ENCODE measurements around the gene CAMK1G.
A peak's percentile ranks its signal among the peaks of the same experiment; 100 is the strongest.

Gene CAMK1G

DNA sequence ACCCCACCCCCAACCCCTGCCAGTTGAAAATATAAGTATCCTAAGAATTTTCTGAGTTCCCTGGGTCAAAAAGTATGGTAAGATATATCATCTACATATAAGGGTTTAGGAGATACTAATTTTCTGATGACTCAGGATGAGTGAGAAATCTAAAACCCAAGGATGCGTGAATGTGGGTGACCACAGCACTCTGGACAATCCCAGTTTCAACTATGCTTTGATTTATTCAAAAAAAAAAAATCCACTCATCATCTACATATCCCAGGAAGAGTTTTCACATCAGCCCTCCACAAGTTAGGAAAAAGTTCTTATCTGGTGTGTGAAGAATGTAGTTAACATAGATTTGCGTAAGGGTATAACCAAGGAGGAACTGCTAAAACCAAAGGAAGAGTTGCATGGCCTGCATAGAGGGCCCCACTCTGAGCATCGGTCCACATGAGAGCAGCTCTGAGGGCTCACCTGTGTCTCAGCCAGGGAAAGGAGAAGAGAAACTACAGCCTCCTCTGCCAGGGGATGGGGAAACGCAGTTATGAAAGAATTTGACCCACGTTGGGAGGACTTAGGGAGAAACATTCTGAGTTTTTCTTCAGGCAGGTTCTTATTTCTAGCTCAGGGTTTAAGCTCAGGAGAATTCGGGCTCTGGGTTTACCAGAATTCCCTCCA lies 50.0 kb downstream of the CAMK1G start:
- DNase-seq (ENCODE audit: low read depth in 2 of 3, low spot score in 1 of 3): no peak

DNA sequence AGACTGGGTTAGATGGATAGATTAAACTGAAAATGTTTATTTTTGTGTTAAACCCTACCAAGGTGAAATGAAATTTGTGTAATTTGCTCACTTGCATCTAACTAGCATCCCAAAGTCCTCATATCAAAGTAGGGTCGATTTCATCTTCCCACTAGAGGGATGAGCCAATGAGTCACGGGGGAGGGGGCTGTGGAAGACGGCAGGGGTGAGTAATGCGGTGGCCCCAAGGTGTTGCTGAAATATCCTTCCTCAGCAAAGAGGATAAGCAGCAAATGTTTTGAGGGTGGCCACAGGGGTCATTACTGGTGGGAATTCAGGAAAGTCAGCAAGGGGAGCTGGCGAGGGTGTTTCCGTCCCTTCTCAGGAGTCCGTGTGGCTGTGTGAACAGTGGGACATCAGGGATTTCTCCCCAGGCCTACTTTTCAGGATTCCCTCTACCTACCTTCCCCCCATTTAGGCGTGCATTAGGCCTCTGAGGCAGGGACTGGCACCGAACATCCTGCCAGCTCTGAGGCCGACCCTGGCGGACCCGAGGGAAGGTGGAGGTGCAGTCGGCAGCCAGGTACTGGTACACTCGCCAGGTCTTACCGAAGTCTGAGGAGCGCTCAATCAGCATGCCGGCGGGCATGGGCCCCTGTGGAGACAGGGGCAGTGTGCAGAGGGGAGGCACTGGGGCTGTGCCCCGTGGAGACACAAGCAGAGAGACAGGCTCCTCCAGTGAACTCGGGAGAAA lies 50.7 kb downstream of the CAMK1G start:
- no peak for DNase-seq (ENCODE audit: low read depth in 2 of 3, low spot score in 1 of 3)

DNA sequence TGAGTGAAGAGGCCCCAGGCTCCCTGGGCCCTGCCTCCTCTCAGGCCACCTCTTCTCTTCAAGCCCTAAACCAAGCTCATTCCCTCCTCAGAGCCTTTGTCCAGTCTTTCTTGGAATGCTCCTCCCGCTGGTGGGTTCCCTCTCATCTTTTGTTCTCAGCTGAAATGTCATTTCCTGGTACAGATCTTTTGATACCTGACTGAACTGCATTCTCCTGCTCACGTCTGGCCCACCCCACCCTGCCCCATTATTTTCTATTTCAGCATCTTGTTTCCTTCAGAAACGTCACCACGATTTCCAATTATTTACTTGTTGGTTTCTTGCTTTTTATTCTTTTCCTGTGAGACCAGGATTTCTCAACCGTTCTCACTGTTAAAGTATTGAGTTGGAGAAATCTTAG lies 52.3 kb downstream of the CAMK1G start:
- DNase-seq (ENCODE audit: low read depth in 2 of 3, low spot score in 1 of 3): no peak

DNA sequence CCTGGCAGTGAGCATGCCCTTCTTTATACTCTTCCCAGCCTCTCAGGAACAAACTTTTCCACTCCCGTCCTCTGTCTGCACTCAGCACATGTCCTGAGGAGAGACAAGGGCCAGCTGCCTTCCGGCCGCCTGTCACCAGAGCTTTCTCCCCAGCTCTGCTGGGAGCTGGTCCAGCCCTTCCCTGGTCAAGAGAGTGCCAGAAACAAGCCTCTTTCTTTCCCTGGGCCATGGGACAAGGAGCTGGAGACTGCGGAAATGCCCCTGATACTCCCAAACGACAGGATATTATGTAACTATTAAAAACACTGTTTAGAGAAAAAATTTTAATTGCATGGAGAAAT lies 58.3 kb downstream of the CAMK1G start:
- no peak for DNase-seq (ENCODE audit: low read depth in 2 of 3, low spot score in 1 of 3)

DNA sequence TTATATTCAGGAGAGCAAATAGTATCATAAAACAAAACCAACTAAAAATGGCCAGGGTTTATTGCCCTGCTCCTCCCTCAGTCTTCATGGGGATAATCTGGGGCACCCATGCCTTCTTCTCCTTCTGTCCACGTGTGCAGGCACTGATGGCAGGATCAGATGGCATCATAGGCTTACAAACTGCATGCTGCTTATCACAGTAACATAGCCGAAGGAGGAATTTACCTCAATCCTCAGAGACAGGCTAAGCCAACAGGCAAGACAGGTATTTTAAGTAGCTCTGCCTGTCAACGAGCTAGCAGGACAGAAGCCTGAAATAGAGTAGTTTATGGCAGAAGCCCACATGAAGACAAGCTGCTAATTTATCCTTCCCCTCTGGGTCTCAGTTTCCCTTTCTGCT lies 59.3 kb downstream of the CAMK1G start:
- no peak for DNase-seq (ENCODE audit: low read depth in 2 of 3, low spot score in 1 of 3)

DNA sequence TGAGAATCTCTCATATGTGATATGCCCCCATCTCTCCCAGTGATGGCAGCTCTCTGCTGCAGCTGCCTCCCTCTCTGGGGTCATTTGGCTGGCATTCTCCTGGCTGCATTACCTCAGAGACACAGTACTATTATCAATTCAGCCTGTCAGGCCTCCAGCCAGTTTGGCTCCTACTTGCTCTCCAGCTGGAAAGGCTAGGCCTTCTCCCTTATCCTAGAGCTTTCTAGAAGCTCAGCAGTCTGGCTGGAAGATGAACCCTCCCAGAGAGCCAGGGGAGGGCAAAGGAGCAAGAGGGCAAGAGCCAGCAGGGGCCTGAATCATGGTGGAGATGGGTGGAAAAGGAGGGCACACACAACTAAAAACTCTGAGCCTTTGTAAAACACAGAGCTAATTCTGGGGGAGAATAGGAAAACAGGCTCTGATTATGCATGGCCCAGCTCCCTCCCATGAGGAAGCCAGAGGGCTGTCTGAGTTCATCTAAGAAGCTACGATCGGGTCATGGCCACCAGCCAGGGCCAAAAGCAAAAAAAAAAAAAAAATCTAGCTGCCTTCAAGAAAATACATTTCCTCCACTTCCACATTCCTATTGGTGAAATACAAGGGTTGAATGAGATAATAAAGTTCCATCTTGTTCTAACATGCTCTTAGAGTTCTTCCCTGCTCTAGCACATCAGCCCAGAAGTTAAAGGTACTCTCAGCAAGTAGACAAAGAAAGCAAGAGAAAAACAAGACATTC lies 59.9 kb downstream of the CAMK1G start:
- no peak for DNase-seq (ENCODE audit: low read depth in 2 of 3, low spot score in 1 of 3)

DNA sequence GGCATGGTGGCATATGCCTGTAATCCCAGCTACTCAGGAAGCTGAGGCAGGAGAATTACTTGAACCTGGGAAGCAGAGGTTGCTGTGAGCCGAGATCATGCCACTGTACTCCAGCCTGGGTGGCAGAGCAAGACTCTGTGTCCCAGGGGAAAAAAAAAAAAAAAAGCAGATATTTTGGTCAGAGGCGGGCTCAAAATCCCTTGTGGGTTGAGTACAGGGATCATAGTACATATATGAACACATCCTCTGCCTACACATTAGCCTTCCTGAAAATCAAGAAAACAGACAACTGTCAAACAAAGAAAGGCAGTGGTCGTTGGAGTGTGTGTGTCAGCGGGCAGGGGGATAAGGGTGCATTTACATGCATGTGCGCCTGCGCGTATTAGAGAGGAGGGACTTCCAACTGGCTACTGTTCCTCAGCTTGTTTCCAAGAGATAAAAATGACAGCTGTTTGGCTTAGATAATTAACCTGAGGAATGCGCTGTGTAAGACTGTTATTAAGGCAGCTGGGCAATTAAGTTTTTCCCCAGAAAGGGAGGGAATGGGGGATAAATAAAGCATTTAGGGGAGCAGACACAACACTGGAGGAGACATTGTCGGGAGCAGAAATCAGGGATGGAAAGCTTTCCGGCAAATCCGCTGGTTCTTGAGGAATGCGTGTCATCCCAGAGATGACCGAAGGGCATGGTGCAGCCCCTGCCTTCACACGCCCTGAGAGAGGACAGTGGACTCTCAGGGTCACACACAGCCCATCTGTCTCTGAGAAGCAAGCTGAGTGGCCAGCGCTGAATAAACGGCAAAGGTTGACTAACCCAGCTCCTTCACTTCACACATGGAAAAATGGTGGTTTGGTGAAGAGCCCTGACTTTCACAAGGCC lies 62.3 kb downstream of the CAMK1G start:
- DNase-seq (ENCODE audit: low read depth in 2 of 3, low spot score in 1 of 3): no peak

DNA sequence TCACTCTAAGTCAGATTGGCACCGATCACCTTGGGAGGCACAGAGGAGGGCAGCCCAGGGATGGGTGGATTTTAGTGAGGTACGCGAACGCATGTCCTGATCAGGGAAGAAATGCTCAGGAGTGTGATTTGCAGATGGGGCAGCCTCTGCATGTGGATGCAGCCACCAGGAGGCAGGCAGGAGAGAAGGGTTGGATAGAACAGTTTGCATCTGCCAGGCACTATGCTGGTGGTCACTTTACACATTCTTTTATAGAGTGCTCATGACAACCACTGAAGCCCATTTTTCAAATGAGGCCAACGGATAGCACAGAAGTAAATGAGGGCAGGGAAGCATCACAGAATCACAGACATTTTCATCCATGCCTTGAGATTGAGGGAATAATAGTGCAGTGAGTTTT lies 63.0 kb downstream of the CAMK1G start:
- DNase-seq (ENCODE audit: low read depth in 2 of 3, low spot score in 1 of 3): no peak

DNA sequence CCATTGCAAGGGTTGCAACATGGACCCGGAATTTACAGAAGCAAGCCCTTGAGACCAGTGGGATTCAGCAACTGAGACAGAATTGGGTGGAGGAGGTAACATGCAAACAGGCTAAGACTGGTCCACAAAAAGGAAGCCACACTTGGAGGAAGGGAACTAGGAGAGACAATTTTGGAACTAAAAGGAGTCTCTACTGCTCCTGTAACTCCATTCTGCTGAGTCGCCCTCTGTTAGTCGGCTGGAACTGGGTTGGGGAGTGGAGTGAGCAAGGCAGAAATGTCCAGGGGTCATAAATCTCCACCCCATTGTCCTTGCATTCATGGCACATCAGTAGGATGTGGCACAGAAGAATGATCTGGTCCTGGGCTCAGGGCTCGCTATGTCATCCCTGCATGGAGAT lies 63.6 kb downstream of the CAMK1G start:
- DNase-seq (ENCODE audit: low read depth in 2 of 3, low spot score in 1 of 3): no peak

DNA sequence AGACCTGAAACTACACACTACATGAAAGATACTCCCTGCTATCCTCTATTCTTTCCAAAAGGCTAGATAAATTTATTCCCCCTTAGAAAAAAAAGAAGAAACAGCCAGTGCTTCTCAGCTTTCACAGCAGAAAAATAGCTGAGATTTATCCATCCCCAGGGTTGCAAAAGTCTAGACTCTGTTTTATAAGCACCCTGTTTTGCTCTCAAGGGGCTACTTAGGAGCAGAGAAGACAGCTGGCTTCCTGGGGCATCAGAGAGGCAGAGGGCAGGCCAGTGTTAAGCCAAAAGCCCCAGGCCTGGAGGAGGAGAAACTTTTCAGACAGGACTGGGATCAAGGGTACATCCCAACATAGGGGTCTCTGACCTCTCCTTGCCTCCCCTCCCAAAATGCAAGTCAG lies 64.8 kb downstream of the CAMK1G start:
- DNase-seq (ENCODE audit: low read depth in 2 of 3, low spot score in 1 of 3): no peak

DNA sequence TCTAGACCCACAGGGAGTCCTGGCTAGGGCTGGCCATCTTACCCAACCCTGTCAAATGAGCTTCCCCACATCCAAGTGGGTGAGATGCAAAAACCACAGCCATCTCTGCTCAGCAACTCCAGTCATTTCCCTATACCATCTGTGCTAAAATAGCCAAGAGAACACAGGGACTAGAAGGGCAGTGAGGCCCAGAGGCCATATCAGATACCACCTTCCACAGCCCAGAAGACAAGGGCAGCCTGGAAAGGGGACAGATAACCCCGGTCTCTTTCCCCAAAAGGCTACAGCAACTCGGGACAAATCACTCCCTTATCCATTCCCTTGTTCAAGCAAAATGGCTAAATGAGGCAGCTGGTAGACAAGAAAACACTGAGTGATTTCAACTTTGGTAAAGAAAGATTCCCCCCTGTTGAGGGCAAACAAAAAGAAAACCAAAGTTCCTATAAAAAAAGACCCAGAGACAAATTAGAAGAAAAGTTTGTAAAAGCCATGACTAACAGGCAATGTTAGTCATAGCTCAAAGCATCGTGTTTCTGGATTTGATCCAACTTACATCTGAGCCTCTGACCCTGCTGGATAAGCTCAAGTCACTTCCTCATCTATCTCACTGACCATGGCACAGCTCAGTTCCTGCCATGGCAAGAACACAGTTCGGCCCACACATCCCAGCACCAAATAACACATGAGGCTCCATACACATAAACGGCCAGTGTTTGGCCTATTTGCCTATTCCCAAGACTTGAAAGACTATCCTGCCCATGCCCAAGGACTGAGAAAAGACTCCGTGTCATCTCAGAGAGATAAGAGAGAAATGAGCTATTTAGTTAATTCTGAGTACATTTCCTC lies 65.6 kb downstream of the CAMK1G start:
- DNase-seq (ENCODE audit: low read depth in 2 of 3, low spot score in 1 of 3): no peak

DNA sequence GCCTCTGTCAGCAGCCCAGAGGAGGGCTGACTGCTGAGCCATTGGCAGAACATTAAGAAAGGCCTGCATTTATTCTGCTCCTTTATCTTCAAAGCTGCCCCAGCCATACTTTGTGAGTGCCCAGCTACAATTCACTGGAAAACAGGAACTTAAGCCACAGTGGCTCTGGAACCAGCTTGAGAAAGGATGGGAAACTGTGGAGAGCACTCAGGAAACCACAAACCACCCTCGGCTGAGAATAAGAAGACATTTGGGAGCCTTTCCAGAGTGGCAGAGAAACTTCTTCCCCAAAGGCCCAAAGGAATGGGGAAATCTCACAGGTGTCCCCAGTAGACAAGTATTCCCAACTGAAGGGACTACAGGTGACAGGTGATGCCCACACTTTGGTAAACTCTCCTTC lies 66.9 kb downstream of the CAMK1G start:
- DNase-seq (ENCODE audit: low read depth in 2 of 3, low spot score in 1 of 3): no peak

DNA sequence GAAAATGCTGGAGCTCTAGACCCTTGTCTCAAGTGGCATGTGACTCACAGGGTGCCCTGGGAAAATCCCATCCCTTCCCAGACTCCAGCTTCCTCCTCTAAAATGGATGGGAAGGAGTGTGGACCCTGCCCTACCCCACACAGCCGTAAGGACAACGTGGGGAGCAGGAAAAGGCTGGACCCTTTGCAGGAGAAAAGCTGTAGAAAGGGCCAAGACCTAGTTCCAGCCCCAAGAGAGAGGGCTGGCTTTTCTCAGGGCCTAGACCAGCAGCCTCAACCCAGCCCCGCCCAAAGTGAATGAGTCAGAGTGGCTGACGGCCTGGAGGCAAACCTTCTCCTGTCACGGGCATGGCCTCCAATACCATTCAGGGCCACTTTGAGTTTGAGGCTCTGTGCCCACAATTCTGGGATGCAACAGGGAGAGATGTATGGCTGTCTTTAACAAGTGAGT lies 67.6 kb downstream of the CAMK1G start:
- DNase-seq (ENCODE audit: low read depth in 2 of 3, low spot score in 1 of 3): peak; percentile 57 to 71 (median 57)

DNA sequence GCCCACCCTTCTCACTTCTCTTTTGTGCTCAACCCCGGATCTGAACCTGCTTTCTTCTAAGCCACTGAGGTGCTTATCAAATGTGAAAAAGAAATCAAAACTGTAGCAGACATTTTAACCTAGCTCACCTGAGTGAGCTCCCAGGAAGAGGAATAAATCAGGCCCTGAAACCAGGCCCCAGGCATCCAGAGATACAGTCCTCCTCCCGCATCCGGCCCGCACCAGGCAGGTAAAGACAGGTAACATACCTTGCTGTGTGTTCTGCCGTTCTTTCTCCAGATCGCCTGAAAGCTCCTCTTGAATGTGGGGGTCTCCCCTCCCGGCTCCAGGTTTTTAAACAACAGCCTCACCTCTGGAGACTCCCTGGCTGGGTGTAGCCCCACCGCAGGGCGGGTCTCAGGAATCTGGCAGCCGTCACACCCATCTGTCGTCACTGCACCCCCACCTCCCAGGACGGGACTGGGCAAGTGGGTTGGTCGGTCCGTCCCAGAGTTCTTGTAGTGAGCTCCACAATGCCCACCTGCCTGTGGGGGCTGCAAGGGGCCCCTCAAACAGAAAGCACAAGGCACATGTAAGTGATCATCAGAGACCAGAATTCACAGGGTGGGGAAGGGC lies 68.7 kb downstream of the CAMK1G start, which contains the start of gene LAMB3:
TSS of gene LAMB3 (minus strand) at position 305 of the 615 bp plus-strand sequence. CDS start 1,481 bp downstream, outside the sequence.
- no peak for DNase-seq (ENCODE audit: low read depth in 2 of 3, low spot score in 1 of 3)

DNA sequence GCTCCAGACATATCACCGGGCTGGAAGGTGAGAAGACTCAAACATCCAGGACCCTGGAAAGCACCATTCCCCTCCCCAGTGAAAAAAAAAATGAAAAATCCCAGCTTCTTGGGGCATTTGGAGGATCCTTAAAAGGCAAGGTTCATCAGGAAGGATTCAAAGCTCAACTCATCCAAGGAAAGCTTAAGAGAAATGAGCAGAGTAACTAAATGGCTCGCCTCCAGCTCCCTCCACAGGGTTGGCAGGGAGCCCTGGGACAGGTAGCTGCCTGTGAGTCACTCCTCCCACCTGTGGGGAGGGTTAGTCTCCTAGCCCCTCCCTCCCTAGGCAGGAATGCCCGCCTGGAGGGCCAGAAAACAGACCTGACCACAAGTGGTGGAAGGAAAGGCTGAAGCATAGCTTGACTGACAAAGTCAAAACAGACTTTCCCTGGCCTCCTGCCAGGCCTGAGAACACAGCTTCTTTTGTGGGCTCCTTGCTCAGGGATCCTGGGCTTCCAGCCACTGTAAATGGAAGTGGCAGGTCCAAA lies 69.4 kb downstream of the CAMK1G start:
- peak; percentile 46 to 65 (median 52) for DNase-seq (ENCODE audit: low read depth in 2 of 3, low spot score in 1 of 3)

DNA sequence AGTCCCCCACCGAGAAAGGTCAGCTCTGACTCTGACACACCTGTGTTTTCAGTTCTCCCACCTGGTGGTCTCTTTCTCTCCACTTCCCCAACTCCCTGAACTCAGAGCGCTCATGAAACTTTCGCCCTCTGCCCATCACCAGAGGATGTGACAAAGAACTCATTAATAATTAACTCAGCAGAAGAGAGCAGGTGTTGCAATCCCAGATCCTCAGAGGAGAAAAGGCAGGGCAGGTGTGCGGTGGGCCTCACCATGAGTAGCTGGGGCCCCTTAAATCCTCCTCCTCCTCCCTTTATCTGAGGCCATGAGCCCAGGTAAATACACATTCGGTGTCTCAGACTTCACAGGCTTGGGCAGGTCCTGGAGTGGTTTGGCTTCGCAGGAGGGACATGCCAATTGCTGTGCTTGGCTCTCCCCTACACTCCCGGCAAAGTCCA lies 70.4 kb downstream of the CAMK1G start:
- DNase-seq (ENCODE audit: low read depth in 2 of 3, low spot score in 1 of 3): no peak

DNA sequence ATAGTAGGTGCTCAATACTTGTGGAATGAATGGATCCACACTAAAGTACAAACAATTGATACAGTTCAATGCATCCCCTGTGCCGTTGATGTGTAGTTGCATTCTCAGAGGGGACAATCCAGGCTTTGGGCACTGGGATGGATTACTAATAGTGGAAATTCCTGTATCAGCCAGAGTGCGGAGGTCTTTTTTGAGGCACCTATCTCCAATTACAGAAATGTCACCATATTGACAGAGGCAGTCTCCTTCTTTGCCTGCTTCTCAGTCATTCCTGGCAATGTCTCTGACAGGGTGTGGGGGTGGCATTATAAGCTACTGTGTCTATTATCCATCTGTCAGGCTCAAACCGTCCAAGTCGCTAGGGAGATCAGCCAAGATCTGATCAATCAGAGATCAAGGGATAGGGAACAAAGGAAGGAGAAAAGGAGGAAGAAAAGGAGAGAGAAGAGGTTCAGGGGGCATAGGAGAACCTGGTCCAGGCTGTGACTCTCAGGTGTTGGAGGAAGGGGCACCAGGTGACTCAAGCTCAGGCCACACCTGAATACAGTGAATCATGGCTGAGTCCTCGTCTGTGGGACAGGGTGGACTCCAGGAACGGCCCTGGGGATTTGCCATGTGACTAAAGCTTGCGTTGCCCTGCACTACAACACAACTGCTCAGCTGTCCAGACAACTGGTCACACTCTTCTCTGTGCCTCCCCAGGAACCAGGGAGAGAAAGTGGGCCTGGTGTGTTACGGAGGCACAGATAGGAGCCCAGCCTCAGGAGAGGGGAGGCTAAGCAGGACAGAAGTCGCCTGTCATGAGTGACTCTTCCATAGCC lies 72.1 kb downstream of the CAMK1G start:
- no peak for DNase-seq (ENCODE audit: low read depth in 2 of 3, low spot score in 1 of 3)

DNA sequence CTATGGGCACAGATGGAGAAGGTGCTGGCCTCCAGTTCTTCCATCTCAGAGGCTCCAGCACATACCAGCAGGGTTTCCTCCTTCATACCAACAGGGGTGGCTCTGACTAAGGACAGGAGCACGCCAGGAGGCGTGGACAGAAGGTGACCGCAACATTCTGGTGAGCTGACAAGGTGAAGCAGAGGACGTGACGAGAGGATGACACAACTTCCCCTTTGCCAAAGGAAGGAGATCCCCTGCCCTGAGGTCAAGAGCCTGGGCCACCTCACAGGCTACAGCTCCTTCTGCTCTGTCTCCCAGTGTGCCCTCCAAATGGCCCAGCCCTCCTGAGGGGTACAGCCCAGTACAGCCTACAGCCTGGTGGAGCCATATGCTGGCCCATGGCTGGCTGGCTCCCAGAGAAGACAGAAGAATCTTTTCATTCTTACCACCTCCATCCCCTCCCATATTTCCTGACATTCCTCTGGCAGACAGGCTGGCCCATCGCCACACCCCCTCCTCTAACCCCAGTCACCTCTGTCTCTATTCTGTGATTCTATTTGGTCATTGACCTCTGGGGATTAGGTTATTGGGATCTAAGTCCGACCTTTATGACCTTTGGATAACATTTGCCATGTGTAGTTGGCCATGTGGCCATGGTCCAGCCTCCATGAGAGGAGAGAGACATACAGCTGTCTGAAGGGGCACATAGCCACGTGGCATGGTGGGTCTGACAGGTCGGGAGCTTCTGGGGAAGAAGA lies 73.8 kb downstream of the CAMK1G start:
- no peak for DNase-seq (ENCODE audit: low read depth in 2 of 3, low spot score in 1 of 3)
